Keratinocyte (primary cell): ENCODE data around the gene ZBED4.

Source experiments
- EZH2 ChIP-seq: IDR thresholded peaks from one replicate; pipeline ENCODE4 v1.6.1; 2012; ENCODE audit warnings: inconsistent platforms, mild to moderate bottlenecking, low read length, moderate library complexity
- TF ChIP-seq, protein P1 (sequence below), 3 experiments: IDR thresholded peaks in 1 of 3; conservative IDR thresholded peaks in 1 of 3; optimal IDR thresholded peaks in 1 of 3; 2 replicates in 2 of 3; 3 replicates in 1 of 3; pipeline versions ENCODE3 to v1.5.1; 2011; ENCODE audit warnings: low read length in 3 of 3, mild to moderate bottlenecking in 3 of 3, moderate library complexity in 2 of 3, control low read depth in 1 of 3, inconsistent platforms in 1 of 3; ENCODE audit not compliant: insufficient read depth in 2 of 3; ENCODE audit errors: extremely low read depth in 1 of 3

- TF ChIP-seq, protein P1, sequence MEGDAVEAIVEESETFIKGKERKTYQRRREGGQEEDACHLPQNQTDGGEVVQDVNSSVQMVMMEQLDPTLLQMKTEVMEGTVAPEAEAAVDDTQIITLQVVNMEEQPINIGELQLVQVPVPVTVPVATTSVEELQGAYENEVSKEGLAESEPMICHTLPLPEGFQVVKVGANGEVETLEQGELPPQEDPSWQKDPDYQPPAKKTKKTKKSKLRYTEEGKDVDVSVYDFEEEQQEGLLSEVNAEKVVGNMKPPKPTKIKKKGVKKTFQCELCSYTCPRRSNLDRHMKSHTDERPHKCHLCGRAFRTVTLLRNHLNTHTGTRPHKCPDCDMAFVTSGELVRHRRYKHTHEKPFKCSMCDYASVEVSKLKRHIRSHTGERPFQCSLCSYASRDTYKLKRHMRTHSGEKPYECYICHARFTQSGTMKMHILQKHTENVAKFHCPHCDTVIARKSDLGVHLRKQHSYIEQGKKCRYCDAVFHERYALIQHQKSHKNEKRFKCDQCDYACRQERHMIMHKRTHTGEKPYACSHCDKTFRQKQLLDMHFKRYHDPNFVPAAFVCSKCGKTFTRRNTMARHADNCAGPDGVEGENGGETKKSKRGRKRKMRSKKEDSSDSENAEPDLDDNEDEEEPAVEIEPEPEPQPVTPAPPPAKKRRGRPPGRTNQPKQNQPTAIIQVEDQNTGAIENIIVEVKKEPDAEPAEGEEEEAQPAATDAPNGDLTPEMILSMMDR (optimal IDR thresholded peaks at IDR 0.05 in 1 of 3, IDR thresholded peaks at IDR 0.05 in 1 of 3, conservative IDR thresholded peaks at IDR 0.05 in 1 of 3; ENCODE audit: extremely low read depth in 1 of 3, insufficient read depth in 2 of 3, low read length in 3 of 3): no peak
- no peak for TF ChIP-seq EZH2
These were observed 26.9 kb upstream of the ZBED4 start for GRCh38 chr22:49826603-49827270.
